DMS153 treated with DMSO at 0.1 percent for 48 hours (cell line): ENCODE results near the gene PDK4.
A peak's percentile ranks its signal among the peaks of the same experiment; 100 is the strongest.
"Not testable (repeated sequence)": the region's sequence is repeated elsewhere in the genome, so short reads cannot be mapped to it uniquely, and the experiment has no call there.

Source experiments
- DNase-seq: peaks from one replicate; lab custom pipeline; 2025; ENCODE audit not compliant: unreplicated experiment; lab: John Stamatoyannopoulos, UW

PDK4 gene

DNA sequence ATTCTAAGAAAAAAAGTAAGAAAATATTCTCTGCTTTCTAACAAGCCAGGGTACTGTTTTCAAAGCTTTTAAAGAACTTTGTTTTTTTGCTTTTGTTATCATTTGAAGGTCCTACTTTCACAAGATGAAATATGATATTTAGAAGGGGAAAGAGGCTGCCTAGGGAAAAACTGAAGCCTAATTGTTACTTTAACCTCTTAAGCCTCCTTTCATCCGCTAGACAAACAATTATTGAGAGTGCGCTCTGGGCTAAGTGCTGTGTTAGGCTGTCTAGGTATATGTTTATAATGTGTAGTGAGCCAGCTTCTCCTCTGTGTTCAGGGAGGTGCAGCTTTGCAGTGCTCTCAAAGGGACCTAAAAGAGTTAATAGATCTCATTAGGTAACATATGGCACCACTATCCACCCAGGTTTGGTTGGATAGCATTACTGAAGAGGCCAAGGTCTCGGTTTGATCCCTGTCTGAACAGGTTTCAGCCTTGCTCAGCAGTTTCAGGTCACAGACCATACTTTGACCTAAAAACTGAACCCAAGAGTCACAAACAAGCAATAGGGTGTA, 17.9 kb downstream of the PDK4 start:
- peak; percentile 87 for DNase-seq

DNA sequence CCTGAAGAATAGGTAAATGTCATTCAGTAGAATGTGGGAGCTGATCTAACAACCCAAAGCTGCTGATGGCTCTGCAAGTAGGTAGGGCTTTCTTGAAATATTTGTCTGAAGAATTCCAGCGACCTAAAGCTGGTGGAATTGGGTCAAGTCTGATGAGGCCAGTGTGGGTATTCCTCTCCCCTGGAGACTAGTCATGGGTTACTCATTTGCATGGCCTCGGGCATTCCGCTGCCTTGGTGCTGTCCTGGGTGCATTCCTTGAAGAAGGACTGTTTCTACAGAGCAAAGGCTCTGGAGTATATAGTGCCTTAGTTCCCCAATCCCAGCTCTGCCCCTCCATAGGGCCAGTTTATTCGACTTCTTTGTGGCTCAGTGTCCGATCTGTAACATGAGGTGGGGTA, 19.2 kb downstream of the PDK4 start:
- DNase-seq = no peak

DNA sequence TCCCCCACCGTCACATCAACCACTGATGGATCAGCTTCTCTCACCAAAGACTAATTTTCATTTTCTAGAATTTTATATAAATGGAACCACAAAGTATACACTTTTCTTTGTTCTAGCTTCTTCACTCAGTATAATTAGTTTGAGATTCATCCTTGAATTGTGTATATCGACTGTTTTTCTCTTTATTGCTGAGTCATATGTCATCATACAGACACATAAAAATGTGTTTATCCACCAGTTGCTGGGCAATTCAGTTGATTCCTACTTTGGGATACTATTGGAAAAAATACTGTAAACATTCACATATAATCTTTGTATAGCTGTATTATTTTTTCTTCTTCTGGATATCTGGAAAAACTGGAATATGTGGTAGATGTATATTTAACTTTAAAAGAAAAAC, 26.6 kb downstream of the PDK4 start:
- no peak for DNase-seq

GRCh38 chr7:95560674-95561073, 35.6 kb downstream of the PDK4 start:
- DNase-seq = no peak

- DNase-seq = no peak
Measured at GRCh38 chr7:95558864-95559263, 37.5 kb downstream of the PDK4 start.

DNA sequence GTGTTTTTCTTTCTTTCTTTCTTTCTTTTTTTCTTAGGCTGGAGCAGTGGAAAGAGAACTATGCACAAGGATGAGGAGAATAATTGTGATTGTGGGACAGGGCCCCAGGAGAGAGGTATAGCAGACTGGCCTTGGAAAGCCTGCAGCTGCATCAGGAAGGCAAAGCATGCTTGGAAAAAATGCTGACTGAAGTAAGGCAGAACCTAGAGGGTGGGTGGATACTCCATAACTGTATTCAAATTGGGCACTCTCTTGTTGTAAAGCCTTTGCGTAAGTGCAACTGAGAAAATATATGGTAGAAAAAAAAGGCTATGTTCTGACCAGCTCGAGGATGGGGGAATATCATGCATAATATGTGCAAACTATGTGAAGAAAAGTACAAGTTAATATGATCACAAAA, 39.5 kb downstream of the PDK4 start:
- DNase-seq = no peak

GRCh38 chr7:95553939-95554338, 42.4 kb downstream of the PDK4 start:
- no peak for DNase-seq

DNA sequence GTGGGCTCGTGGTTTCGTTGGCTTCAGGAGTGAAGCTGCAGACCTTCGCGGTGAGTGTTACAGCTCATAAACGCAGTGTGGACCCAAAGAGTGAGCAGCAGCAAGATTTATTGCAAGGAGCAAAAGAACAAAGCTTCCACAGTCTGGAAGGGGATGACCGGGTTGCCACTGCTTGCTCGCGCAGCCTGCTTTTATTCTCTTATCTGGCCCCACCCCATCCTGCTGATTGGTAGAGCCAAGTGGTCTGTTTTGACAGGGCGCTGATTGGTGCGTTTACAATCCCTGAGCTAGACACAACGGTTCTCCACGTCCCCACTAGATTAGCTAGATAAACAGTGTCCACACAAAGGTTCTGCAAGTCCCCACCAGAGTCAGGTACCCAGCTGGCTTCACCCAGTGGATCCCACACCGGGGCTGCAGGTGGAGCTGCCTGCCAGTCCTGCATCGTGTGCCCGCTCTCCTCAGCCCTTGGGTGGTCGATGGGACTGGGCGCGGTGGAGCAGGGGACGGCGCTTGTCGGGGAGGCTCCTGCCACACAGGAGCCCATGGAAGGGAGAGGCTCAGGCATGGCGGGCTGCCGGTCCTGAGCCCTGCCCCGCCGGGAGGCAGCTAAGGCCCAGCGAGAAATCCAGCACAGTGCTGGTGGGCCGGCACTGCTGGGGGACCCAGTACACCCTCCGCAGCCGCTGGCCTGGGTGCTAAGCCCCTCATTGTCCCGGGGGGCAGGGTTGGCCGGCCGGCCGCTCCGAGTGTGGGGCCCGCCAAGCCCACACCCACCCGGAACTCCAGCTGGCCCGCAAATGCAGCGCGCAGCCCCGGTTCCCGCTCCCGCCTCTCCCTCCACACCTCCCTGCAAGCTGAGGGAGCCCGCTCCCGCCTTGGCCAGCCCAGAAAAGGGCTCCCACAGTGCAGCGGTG, 44.0 kb downstream of the PDK4 start:
- DNase-seq = not testable (repeated sequence)

- DNase-seq = no peak
Measured at GRCh38 chr7:95550546-95550945, 45.8 kb downstream of the PDK4 start.

- DNase-seq = peak; percentile 22
Measured at GRCh38 chr7:95549818-95550529, 46.3 kb downstream of the PDK4 start.

- no peak for DNase-seq
Measured at GRCh38 chr7:95547361-95548348, 48.7 kb downstream of the PDK4 start.

GRCh38 chr7:95546647-95547046, 49.7 kb downstream of the PDK4 start:
- DNase-seq = no peak

GRCh38 chr7:95545673-95546072, 50.6 kb downstream of the PDK4 start:
- no peak for DNase-seq

- peak; percentile 29 for DNase-seq
Measured at GRCh38 chr7:95545007-95545615, 51.2 kb downstream of the PDK4 start.

GRCh38 chr7:95544171-95544570, 52.1 kb downstream of the PDK4 start:
- DNase-seq = no peak

DNA sequence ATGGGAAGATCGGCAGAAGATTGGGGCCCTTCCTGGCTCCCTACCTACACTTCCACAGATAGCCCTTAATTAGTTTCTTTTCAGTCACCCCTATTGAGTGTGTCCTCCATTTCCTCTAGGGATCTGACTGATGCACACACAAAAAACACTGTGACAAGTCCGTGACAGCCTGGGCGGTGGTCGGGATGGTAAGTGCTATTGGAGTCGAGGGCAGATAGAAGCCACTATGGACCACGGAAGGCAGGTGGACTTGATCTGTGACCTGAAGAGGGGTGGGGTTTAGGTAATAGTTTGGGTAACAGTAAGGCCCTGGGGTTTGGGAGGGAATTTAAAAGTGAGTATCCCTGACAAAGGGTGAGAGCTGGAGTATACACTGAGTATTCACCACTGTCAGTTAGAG, 53.0 kb downstream of the PDK4 start:
- no peak for DNase-seq

DNA sequence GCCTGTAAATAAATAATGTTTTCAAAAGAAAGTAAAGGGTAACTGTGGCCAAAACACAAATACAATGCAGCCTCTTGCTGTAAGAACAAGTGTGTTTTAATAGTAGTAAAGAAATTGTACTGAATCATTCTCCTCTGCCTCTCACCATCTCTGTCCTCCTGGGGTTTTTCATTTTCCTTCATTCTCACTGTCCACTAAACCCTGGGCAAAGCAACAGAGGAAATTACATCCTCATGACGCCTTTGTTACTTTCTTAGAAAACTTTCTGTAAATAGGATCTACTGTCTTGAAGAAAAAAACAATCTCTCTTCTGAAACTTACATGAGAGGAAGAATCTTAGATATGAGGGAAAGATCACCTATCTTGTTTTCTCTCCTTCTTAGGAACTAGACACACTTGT, 56.0 kb downstream of the PDK4 start:
- DNase-seq = no peak

GRCh38 chr7:95539426-95539825, 56.9 kb downstream of the PDK4 start:
- DNase-seq = no peak

DNA sequence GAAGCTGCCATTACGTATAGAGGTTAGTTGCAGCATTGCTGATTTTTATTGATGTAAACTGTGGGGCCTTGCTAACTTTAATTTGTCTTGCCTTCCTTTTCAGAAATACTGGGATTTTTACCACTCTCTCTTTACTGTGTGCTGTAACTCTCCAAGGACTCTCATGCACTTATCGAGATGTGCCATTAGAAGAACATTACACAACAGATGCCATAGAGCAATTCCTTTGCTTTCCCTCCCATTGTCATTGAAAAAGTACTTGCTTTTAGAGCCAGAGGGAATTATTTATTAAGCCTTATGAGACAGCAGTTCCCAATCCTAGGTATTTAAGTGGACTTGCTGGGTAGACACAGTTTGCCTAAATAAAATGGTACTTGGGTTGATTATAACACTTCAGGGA, 58.8 kb downstream of the PDK4 start:
- DNase-seq = no peak

DNA sequence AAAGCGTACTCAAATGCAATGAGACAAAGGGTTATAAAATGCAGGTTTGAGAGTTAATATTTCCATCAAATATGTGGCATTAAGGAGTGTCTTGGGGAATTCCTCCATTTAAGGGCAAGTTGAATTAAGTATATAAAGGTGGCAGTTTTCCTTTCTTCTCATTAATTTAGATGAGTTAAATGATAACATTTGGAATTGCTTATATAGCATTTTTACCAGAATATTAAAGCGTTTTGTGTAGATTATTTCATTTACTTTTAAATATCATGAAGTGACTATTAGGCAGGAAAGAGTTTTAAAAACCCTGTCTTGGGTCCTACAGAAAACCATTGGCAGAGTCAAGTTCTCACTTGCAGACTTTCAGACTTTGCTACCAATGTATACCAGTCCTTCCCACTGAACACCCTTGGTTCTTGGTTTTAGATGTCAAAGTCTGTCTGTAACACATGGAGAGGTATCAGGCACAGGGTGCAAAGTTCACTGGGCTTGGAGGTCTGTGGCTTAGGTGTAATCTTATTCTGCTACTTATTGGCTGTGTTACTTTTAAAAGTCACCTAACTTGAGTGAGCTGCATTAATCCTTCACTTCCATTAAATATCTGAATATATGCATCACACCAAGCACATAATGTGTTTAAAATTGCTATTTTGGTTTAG, 59.5 kb downstream of the PDK4 start:
- DNase-seq = no peak
